DMS 273 treated with DMSO at 0.1 percent for 48 hours (cell line): ENCODE results near the gene TERF2IP.

Experiments
- DNase-seq: peaks from one replicate; lab custom pipeline; 2025; lab: John Stamatoyannopoulos, UW

Gene TERF2IP

DNA sequence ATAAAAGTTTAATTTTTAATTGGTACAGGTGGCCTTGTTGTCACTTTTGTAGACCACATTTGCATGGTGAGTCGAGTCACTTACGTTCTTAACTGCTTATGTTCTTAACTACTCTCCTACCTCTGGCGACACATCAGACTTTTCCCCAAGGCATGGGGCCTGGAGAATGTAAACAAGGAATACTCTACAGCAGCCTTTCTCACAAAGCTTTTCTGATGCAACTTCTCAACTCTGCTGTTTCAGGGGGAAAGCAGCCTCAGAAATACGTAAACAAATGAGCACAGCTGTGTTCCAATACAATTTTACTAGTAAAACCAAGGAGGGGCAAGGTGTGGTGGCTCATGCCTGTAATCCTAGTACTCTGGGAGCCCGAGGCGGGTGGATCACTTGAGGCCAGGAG lies 7.0 kb upstream of the TERF2IP start:
- DNase-seq = no peak

DNA sequence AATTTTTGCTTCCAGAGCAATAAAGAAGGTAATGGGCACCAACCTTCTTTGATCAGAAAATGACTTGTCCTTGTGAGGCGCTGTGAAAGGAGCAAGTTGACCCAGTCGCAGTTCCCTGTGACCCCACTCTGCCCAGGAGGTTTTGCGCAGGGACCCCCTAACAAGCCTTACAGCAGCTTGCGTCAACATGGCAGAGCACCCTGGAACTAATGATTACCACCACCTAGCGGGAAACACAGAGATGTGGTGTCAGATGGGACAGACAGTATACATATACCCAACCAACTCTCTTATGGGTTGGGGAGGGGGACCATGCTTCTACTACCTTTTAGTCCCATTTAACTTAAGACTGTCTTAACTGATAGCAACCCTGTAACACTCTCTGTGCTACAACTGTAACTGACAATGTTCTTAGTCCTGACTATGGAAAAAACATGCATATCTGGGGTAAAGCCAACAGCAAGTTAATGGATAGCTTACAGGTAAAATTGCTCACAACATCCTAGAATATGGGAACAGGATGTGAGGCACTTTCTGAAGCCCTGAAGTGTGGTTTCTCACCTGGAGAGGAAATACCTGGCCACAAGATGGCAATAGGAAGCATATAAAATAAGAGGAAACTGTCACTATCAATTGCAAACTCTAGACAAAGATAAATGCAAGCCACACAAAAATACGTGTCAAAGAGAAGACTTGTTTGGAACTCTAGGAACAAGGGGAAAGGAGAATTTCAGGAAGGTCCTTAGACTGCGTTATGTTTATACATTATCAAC lies 3.1 kb upstream of the TERF2IP start:
- no peak for DNase-seq

DNA sequence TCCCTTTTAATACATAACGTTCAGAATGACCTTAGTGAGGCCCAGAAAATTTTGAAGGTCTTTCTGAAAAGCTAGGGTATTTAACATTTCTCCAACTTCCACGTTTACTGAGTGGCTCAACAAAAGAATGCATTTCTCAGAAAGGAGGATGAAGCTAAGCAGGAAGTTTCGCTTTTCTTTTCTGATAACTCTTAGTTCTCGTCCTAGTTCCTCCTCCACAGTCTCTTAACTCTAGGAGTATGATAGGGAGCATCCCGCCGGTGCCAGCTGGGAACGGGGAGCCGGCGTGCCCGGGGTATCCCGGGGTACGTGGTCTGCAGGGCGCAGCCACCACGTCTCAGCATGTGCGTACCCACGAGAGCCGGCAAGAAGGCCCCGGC lies 471 bp upstream of the TERF2IP start:
- DNase-seq = no peak

DNA sequence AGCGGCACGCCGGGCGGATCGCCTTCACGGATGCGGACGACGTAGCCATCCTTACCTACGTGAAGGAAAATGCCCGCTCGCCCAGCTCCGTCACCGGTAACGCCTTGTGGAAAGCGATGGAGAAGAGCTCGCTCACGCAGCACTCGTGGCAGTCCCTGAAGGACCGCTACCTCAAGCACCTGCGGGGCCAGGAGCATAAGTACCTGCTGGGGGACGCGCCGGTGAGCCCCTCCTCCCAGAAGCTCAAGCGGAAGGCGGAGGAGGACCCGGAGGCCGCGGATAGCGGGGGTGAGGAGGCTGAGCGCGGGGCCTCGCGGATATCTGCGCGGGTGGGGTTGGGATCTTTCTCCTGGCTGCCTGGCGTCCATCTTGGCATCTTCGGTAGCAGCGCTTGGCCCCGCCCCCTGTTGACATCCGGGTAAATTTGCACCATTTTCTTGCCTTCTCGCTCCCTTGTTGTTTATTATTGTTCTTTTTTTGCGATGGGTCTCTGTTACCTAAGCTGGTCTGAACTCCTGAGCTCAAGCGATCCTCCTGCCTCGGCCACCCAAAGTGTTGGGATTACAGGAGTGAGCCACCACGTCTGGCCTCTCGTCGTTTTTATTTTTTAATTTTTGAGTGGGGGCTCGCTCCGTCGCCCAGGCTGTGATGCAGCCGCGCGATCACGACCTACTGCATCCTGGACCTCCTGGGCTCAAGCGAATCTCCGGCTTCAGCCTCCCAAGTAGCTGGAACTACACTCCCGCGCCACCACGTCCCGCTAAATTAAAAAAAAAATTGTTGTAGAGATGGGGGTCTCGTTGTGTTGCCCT lies 898 bp downstream of the TERF2IP start:
- peak; percentile 59 for DNase-seq

DNA sequence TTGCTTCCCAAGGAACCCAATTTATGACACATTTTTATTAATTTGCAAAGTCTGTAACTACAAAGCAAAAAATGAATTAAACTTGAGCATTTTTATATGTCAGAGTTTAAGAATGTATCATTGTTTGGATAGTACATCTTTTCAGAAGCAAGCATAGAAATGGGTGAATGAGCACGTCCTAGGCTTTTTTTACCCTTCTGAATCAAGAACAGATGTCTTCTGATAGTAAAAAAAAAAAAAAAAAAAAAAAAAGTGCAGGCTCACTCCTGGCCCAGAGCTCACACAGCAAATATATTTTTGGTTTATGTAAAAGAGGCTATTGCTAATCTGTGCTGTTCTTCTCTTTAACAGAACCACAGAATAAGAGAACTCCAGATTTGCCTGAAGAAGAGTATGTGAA lies 6.3 kb downstream of the TERF2IP start:
- no peak for DNase-seq

DNA sequence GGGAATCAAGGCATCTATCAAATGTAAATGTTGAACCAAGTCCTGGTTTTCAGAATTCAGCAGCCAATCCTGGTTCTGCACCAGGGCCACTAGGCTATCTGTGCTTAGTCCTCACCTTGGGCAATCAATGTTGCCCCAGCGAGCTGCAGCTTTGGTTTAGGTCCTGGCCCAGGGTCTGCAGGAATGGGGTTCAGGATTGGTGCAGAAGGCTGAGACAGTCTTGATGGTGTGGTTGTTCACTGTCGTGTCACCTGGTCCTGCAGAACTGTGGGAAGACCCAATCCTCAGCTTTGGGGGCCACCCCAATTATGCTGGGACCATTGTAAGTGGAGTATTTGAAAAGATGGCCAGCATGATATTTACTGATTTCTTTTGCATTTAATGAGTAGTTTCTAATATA lies 10.6 kb downstream of the TERF2IP start:
- DNase-seq = no peak

DNA sequence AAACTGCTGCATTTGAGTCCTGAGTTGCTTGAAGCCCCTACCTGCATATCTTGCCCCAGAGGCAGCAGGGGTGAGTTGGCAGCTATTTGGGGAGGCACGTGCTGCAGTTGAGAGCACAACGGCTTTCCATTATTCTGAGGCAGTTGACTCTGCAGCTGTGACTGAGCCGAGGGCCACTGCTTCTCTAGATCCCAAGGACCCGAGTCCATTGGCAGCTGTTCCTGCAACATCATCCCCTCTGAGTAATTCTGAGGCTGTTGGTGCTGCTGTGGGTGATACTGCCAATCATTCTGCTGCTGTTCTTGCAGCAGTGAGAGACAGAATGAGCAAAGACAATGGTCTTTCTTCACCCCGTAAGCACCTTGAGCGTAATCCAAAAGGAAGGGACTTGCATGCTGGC lies 12.7 kb downstream of the TERF2IP start:
- DNase-seq = no peak

DNA sequence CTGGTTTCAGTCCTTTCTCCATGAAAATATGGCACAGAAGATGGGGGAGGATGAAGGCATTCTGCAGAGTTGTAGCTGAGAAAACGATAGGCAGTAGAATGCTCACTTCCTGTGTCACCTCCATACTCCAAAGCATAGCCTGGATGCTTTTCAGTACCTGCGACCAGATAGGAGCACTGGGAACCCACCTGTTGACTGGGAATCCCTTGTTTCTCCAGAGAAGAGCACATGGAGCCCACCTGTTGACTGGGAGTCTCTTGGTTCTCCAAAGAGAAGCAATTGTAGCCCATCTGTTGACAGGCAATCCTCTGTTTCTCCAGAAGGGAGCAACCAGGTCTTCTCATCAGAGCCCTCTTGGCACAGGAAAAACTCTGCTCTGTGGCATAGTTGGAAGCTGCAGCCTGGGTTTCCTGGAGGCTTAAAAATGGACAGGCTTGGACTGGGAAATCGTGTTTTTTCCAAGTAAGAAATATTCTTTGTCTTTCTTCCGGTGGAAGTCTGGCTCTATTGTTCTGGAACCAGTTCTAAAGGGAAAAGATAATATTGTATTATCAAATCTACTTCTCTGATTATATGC lies 13.2 kb downstream of the TERF2IP start:
- no peak for DNase-seq

DNA sequence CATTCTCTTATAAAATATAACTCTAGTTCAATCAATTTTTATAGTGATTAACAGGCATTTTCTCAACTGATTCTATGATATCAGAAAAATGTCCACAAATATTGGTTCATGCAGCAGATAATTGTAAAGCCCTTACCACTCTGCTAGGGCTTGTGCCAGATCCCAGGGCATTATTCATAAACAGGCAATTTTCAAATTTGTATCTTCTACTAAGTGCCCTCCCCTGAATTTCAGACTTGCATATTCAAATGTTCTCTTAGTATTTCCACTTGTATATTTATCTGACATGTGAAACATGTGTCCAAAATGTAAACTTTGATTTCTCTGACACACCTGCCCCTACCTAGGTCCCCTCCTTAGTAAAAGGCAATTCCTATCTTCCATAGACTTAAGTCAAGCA lies 19.9 kb downstream of the TERF2IP start:
- no peak for DNase-seq

DNA sequence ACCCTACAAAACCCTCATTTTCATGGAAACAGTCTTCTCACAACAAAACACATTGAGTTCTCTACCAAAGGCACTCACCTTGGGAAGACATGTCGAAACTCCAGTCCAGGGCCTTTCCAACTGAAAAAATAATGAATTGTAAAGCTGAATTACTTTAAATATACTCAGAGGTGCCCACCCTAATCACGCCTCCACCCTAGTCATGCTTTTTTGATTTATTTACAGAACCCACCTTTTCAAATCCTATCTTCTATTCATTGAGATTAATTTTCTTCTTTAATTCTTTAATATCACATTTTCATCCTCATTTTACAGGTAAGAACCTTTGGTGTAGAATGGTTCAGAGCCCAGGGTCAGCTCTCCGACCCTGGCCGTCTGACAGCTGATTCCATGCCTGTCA lies 29.3 kb downstream of the TERF2IP start, which contains the start of gene CPHXL2:
CPHXL2 (minus strand) TSS at position 101 of the 400 bp plus-strand sequence; CDS start at position 91, 10 bp downstream.
- no peak for DNase-seq

DNA sequence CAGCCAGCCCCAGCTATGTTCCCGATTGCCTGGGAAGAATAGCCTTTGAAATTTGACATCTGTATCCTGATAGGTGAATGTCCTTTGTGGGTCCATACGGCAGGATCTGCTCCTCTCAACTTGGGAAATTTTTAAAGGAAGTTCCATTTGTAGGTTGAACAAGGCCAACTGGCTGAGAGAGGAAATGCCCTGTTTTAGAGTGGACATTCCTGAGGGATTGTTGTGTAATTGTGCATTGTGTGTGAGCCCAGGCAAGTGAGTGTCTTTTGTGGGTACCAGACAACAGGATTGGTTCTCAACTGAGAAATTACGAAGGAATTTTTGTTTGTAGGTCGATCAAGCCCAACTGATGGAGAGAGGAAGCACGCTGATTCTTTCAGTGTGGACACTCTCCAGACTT lies 31.8 kb downstream of the TERF2IP start:
- DNase-seq = no peak

DNA sequence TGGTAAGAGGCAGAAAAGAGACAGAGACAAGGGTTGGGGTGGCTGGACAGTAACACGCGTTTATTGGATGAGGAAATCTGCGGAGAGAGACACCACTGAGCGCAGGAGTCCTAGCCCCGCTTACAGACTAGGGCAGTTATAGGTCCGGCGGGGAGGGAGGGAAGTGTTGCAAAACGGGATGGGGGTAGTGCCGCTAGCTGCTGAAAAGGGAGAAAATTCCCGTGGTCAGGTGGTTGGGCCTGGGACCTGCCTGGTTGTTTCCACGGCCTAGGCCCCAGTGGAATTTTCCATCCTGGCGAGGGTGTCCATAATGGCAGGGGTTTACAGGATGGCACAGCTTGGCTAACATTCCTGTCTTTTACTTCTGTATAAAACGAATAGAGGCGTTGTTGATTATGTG lies 34.7 kb downstream of the TERF2IP start:
- no peak for DNase-seq

DNA sequence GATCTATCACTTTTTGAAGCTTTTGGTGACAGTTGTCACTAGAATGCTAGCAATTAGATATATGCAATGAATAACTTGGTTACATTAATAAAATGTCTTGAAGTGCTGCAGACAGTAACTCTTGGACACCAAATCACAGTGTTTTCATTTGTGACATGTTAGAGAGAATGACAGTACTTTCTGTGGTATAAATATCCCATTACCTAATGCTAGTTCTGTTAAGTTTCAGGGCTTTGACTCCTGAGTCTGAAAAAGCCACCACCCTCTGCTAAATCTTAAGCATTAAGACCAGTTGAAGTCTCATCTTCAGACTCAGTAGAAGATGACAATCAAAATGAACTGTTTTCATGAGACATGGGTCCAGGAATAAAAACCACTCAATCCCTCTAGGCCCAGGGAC lies 39.8 kb downstream of the TERF2IP start:
- no peak for DNase-seq

DNA sequence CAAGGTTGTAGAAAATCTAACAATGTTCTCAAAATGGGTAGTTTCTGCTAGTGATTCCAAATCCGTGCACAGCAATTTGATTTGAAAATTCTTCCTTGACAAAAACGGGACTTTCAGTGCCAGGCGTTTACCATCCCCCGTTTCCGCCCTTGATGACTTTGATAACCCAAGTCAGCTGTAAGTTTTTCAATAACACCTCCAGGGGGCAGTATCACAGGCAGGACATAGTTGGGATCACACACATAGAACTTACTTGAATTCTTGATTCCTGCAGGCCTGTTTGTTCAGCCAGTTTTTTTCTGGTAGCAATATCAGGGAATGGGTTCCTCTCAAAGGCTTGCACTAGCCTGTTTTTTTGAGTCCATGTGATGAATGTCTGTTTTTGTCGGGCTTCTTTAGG lies 48.1 kb downstream of the TERF2IP start:
- DNase-seq = no peak

DNA sequence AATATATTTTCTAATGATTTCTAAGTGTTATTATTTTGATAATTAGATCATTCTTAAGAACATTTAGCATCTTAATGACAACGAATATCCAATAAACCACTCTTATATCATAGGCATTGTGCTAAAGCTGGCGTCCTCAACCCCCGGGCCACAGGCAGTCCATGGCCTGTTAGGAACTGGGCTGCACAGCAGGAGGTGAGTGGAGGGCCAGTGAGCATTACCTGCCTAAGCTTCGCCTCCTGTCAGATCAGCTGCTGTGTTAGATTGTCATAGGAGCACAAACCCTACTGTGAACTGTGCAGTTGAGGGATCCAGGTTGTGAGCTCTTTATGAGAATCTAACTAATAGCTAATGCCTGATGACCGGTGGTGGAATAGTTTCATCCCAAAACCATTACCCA lies 50.0 kb downstream of the TERF2IP start:
- no peak for DNase-seq

DNA sequence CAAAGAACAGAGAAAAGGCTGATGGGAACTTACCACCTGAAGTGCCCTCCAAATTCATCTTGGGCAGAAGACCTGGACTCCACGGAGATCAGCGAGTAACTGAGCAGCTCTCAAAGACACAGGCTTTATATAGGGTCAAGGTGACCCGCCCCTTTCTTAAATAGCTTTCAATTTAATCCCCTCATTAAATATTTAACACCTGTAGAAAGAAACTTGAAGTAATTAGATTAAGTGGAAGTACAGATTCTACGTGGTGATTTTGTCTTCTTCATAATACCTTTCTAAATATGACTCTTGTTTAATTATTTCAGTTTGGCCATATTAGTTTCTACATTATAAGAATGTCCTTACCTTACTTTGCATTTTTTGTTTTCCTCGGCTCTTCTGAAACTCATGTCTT lies 53.8 kb downstream of the TERF2IP start, which contains the start of gene DUXB:
DUXB (minus strand) TSS at position 101 of the 400 bp plus-strand sequence; CDS start at position 58, 43 bp downstream.
- DNase-seq = no peak

DNA sequence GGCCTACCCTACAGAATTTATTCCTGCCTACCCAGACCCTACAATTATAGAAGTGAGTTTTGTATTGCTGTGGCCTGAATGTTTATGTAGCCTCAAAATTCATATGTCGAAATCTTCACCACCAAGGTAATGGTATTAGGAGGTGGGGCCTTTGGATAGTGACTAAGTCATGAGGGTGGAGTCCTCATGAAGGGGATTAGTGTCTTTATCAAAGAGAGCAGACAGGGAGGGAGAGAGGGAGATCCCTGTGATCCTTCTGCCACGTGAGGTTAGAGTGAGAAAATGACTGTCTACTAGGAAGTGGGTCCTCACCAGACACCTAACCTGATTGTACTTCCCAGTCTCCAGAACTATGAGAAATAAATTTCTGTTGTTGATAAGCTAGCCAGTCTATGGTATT lies 54.7 kb downstream of the TERF2IP start:
- no peak for DNase-seq

DNA sequence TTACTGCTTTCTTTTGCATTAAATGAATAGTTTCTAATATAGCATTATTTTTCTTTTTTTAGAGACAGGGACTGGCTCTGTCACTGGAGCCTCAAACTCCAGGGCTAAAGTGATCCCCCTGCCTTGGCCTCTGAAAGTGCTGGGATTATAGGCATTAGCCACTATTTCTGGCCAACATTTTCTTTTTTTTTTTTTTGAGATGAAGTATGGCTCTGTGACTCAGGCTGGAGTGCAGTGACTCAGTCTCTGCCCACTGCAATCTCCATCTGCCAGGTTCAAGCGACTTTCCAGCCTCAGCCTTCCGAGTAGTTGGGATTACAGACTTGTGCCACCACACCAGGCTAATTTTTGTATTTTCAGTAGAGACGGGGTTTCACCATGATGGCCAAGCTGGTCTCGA lies 55.7 kb downstream of the TERF2IP start:
- no peak for DNase-seq
